ENCODE measurements around the gene TIE1. TPM values are rescaled to one million over a fixed set of nuclear protein-coding genes. Genes with fewer than 3 reads are reported as not detected.

The TIE1 gene
- total RNA-seq, 4 donors from 2014 or later, result 30.6 to 65.1 (median 47.7) TPM

GRCh38 chr1:43348809-43349593 is 48.2 kb downstream of the TIE1 start:
- peak; percentile 95 for DNase-seq
- intact Hi-C loops (cut with DNase I), result no loop called here
- TF ChIP-seq POLR2A (IDR thresholded peaks at IDR 0.05) (peak; percentile 20 to 85), CTCF (IDR thresholded peaks at IDR 0.05) (no peak)
- no peaks in the 10 kb centered on the region for H3K9me3 ChIP-seq
- peaks cover 16 to 21% of the 10 kb centered on the region in 2 donors for H3K4me1 ChIP-seq
- no peaks in the 10 kb centered on the region for H3K36me3 ChIP-seq
- peak overlapping the region; percentile 94 to 99 (median 95) for H3K27ac ChIP-seq
- H3K4me3 ChIP-seq (replicated peaks in 1 of 3), result peak overlapping the region in 2 of 3 donors; percentile 8 to 54
- no peaks in the 10 kb centered on the region for H3K27me3 ChIP-seq
- WGBS, 2 donors, result 9 to 16% methylated on average over 13 to 14 of the region's 72 CpGs

GRCh38 chr1:43349594-43350306 is 49.0 kb downstream of the TIE1 start:
- peaks cover 16 to 21% of the 10 kb centered on the region in 2 donors for H3K4me1 ChIP-seq
- peak overlapping the region; percentile 94 to 99 (median 95) for H3K27ac ChIP-seq
- DNase-seq, result peak; percentile 78 to 84
- no peaks in the 10 kb centered on the region for H3K27me3 ChIP-seq
- no peaks in the 10 kb centered on the region for H3K9me3 ChIP-seq
- peak in 1 of 2 donors; percentile 7 for TF ChIP-seq POLR2A (IDR thresholded peaks at IDR 0.05)
- no peak for TF ChIP-seq CTCF (IDR thresholded peaks at IDR 0.05)
- intact Hi-C loops (cut with DNase I), result no loop called here
- 35 to 37% methylated on average over 11 of the region's 11 CpGs for WGBS, 2 donors
- no peaks in the 10 kb centered on the region for H3K36me3 ChIP-seq
- H3K4me3 ChIP-seq (replicated peaks in 1 of 3), result no peak overlapping the region

- H3K27ac ChIP-seq, result no peak overlapping the region
- H3K9me3 ChIP-seq, result no peaks in the 10 kb centered on the region
- no peak for DNase-seq
- no peaks in the 10 kb centered on the region for H3K36me3 ChIP-seq
- peaks cover 16 to 21% of the 10 kb centered on the region in 2 donors for H3K4me1 ChIP-seq
- WGBS, 2 donors, result 93 to 98% methylated on average over 1 of the region's 1 CpG
- TF ChIP-seq CTCF (IDR thresholded peaks at IDR 0.05) (no peak), POLR2A (IDR thresholded peaks at IDR 0.05) (no peak)
- no peaks in the 10 kb centered on the region for H3K27me3 ChIP-seq
- H3K4me3 ChIP-seq (replicated peaks in 1 of 3), result no peak overlapping the region
- intact Hi-C loops (cut with DNase I), result no loop called here
Observed at GRCh38 chr1:43350976-43351375, 50.2 kb downstream of the TIE1 start.

- no peak for DNase-seq
- peaks cover 16 to 21% of the 10 kb centered on the region in 2 donors for H3K4me1 ChIP-seq
- intact Hi-C loops (cut with DNase I), result no loop called here
- H3K9me3 ChIP-seq, result no peaks in the 10 kb centered on the region
- H3K4me3 ChIP-seq (replicated peaks in 1 of 3), result no peak overlapping the region
- peak overlapping the region in 1 of 3 donors; percentile 43 for H3K27ac ChIP-seq
- no peak for TF ChIP-seq POLR2A (IDR thresholded peaks at IDR 0.05)
- TF ChIP-seq CTCF (IDR thresholded peaks at IDR 0.05), result no peak
- H3K36me3 ChIP-seq, result no peaks in the 10 kb centered on the region
- 89 to 93% methylated on average over 10 of the region's 10 CpGs for WGBS, 2 donors
- no peaks in the 10 kb centered on the region for H3K27me3 ChIP-seq
Observed at GRCh38 chr1:43351421-43352350, 50.9 kb downstream of the TIE1 start.
